OCI-LY3 (cell line): ENCODE measurements around the gene DAGLA.

Experiments used
- H2AFZ ChIP-seq: fragments of 200-600, 300-600 bp; shearing (Covaris generic); 2 replicates; pipeline ENCODE4 v1.6.0; 2014; ENCODE audit warnings: antibody characterized with exemption, low read depth, low read length
- H3K27ac ChIP-seq: fragments of 200-600, 300-600 bp; sonication (generic); 2 replicates; pipeline ENCODE4 v1.5.1; 2014; ENCODE audit warnings: mild to moderate bottlenecking, low read length, moderate library complexity, mixed read lengths
- H3K27me3 ChIP-seq: fragments of 200-600, 300-600 bp; sonication (generic); 2 replicates; pipeline ENCODE4 v1.6.1; 2014; ENCODE audit warnings: low read depth, low read length, mixed read lengths
- H3K36me3 ChIP-seq: fragments of 200-600, 300-600 bp; sonication (generic); replicated peaks from 2 replicates; pipeline ENCODE3; 2014; ENCODE audit warnings: low read depth, low read length, mixed read lengths
- H3K4me1 ChIP-seq: fragments of 300-600, 200-600 bp; sonication (generic); 2 replicates; pipeline ENCODE4 v1.6.1; 2014; ENCODE audit warnings: low read length, mixed read lengths
- H3K4me2 ChIP-seq: fragments of 200-600, 300-600 bp; sonication (generic); 2 replicates; pipeline ENCODE4 v1.6.1; 2014; ENCODE audit warnings: low read length, mixed read lengths
- H3K4me3 ChIP-seq: fragments of 300-600, 200-600 bp; sonication (generic); 2 replicates; pipeline ENCODE4 v1.5.1; 2014; ENCODE audit warnings: antibody characterized with exemption, mild to moderate bottlenecking, low read length, moderate library complexity
- H3K79me2 ChIP-seq: fragments of 300-600, 200-600 bp; shearing (Covaris generic); 2 replicates; pipeline ENCODE4 v1.6.1; 2014; ENCODE audit warnings: mild to moderate bottlenecking, low read length, mixed read lengths
- H3K9ac ChIP-seq: fragments of 300-600, 200-600 bp; shearing (Covaris generic); 2 replicates; pipeline ENCODE4 v1.6.0; 2014; ENCODE audit warnings: mild to moderate bottlenecking, low read length, moderate library complexity
- H3K9me3 ChIP-seq: fragments of 200-600, 300-600 bp; shearing (Covaris generic); 2 replicates; pipeline ENCODE4 v1.6.1; 2014; ENCODE audit warnings: low read length, mixed read lengths; ENCODE audit not compliant: insufficient read depth
- H4K20me1 ChIP-seq: fragments of 200-600, 300-600 bp; sonication (generic); 2 replicates; pipeline ENCODE4 v1.6.1; 2016; ENCODE audit warnings: low read length, mixed read lengths; ENCODE audit not compliant: insufficient read depth
- CTCF ChIP-seq: fragments of 200-600, 300-600 bp; sonication (generic); IDR thresholded peaks from 2 replicates; pipeline ENCODE4 v1.5.1; 2014; ENCODE audit warnings: antibody characterized with exemption, low read length, low read depth
- EZH2phosphoT487 ChIP-seq: fragments of 200-600 bp; shearing (Covaris generic); IDR thresholded peaks from 2 replicates; pipeline ENCODE4 v1.6.1; 2018; ENCODE audit warnings: antibody characterized with exemption, mixed run types, low read depth

Gene DAGLA

GRCh38 chr11:61744609-61745156 lies 64.5 kb downstream of the DAGLA start:
- no peaks in the 10 kb centered on the region for H4K20me1 ChIP-seq
- H3K4me1 ChIP-seq = no peaks in the 10 kb centered on the region

GRCh38 chr11:61745781-61746441 lies 65.7 kb downstream of the DAGLA start:
- TF ChIP-seq CTCF = no peak
- no peak for TF ChIP-seq EZH2phosphoT487
- H2AFZ ChIP-seq = no peak overlapping the region
- no peaks in the 10 kb centered on the region for H3K9me3 ChIP-seq
- no peaks in the 10 kb centered on the region for H4K20me1 ChIP-seq
- no peak overlapping the region for H3K4me2 ChIP-seq
- no peaks in the 10 kb centered on the region for H3K4me1 ChIP-seq
- H3K27ac ChIP-seq = no peak overlapping the region
- H3K4me3 ChIP-seq = no peak overlapping the region
- no peaks in the 10 kb centered on the region for H3K36me3 ChIP-seq
- no peak overlapping the region for H3K9ac ChIP-seq
- no peaks in the 10 kb centered on the region; the same call in 1 of the 2 replicates for H3K27me3 ChIP-seq
- H3K79me2 ChIP-seq = no peaks in the 10 kb centered on the region

More at GRCh38 chr11:61744609-61745156, 64.5 kb downstream of the DAGLA start:
- no peak overlapping the region for H3K27ac ChIP-seq
- TF ChIP-seq CTCF = no peak
- TF ChIP-seq EZH2phosphoT487 = no peak
- H3K27me3 ChIP-seq = no peaks in the 10 kb centered on the region
- no peak overlapping the region for H3K9ac ChIP-seq
- no peak overlapping the region for H3K4me3 ChIP-seq
- H3K36me3 ChIP-seq = no peaks in the 10 kb centered on the region
- no peak overlapping the region for H2AFZ ChIP-seq
- no peak overlapping the region for H3K4me2 ChIP-seq
- no peaks in the 10 kb centered on the region for H3K9me3 ChIP-seq
- no peaks in the 10 kb centered on the region for H3K79me2 ChIP-seq

DNA sequence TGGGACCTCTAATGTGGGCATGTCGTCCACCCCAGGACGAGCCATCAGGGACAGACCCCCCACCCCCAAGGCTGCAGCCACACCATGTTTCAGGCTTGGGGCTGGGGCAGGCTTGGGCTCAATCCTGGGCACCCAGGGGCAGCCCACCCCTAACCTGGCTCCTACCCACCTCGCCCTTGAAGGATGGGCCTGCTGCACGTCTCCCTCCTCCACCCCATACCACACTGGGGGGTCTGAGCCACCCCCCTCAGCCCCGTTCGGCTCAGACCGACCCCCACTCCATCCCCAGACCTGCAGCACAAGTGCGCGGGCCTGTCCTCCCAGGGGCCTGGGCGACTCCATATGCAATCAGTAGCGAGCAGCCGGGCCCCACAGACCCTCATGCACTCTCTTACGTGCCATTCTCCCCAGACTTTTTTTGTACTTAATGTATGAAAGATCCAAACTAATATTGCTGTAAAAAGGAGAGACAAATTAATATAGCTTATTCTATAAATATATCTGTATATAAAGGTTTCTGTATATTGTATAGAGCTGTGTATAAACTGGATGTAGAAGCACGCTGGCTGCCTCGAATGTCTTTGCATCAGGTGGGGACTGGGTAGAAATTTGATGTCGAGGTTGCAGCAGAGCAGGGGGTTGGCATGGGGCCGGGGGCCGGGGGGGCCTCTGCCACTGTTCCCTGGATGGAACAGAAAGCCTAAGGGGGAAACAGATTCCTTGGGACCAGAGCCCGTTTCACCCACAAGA lies 66.4 kb downstream of the DAGLA start:
- H3K27ac ChIP-seq = no peak overlapping the region
- no peak overlapping the region for H3K4me3 ChIP-seq
- H2AFZ ChIP-seq = no peak overlapping the region
- H3K36me3 ChIP-seq = no peaks in the 10 kb centered on the region
- H4K20me1 ChIP-seq = no peaks in the 10 kb centered on the region
- H3K4me1 ChIP-seq = no peaks in the 10 kb centered on the region
- H3K9ac ChIP-seq = no peak overlapping the region
- H3K9me3 ChIP-seq = no peaks in the 10 kb centered on the region
- TF ChIP-seq CTCF = no peak
- TF ChIP-seq EZH2phosphoT487 = no peak
- H3K4me2 ChIP-seq = no peak overlapping the region
- no peaks in the 10 kb centered on the region for H3K79me2 ChIP-seq
- no peaks in the 10 kb centered on the region; the same call in 1 of the 2 replicates for H3K27me3 ChIP-seq
